ACHN (cell line): ENCODE data around the gene SLC6A1.

ENCODE experiments used
- DNase-seq: peaks from one replicate; pipeline ENCODE4 v3.0.0-alpha.2; 2015
- in situ Hi-C: cut with HindIII; loops from 2 replicates; pipeline ENCODE4 v1.10.0; 2017; ENCODE audit warnings: low sequenced_read_pairs, low pct_ligation_motif_present, low pct_unique_long_range_greater_than_20kb

The SLC6A1 gene

DNA sequence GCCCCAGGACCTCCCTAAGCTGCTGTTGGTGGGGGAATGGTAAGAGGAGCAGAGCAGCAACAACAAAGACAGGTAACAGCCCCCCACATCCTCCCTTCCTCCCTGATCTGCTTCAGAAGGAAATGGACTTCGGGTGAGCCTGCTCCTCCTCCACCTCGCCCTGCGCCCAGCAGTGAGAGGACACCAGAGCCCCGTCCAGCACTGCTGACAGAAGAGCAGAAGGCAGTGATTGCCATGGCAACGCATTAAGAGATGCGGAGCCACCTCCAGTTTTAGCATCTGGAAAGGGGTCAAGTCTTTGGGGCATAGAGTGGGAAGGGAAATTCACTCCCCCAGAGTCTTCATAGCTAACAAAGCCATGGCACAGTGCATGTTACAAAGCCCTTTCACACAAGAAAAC, 84.2 kb downstream of the SLC6A1 start:
- DNase-seq = no peak
- in situ Hi-C loops = no loop called here

DNA sequence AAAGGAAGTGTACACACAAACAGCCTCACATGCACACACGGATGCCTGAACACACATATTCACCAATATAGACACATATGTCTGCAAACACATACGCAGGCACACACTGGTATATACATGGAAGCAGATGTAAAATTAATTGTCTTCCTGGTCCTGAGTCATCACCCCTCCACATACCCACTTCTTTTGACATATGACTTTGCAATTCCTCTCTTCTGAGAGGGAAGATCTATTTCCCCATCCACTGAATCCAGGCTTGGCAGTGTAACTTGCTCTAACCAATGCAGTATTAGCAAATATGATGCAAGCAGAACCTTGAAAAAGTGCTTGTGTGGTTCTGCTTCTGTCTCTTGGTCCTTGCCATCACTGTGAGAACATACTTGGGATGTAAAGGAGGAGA, 84.9 kb downstream of the SLC6A1 start:
- in situ Hi-C loops = no loop called here

DNA sequence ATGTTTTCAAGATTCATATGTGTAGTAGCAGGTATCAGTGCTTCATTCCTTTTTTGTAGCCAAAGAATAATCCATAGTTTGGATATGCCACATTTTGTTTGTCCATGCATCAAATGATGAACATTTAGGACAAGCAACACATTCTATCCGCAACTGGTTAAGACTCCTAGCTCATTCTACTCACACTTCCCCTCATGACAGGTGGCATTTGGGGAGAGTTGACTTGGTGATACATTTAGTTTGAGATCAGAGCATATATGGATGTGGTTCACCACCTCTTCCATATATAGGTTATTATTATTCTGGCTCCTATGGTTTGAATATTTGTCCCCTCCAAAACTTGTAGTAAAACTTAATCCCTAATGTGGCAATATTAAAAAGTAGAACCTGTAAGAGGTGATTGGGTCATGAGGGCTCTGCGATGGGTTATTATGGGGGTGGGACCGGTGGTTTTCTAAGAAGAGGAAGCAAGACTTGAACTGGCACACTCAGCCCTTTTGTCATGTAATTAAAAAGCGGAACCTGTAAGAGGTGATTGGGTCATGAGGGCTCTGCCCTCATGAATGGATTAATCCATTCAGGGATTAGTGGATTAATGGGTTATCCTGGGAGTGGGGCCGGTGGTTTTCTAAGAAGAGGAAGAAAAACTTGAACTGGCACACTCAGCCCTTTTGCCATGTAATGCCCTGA, 86.4 kb downstream of the SLC6A1 start:
- in situ Hi-C loops = no loop called here
- no peak for DNase-seq

More for the DNA sequence above, 84.9 kb downstream of the SLC6A1 start:
- no peak for DNase-seq

DNA sequence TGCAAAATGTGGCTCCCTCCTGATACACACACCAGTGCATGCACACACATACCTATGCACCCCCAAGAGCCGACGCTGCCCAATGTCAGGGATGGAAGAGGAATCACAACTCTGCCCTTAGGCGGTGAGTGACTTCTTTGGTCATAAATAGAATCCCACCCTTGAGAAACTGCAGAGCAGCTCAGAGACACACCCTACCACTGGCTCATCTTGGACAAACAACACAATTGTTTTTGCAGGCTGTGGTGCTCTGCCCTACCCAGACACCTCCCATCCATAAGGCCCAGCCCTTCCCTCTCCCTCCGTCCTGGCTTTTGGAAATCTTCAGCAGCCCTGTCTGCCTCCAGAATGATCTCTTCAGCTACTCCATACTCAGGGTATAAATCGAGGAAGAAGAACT, 87.9 kb downstream of the SLC6A1 start:
- in situ Hi-C loops = no loop called here
- no peak for DNase-seq

DNA sequence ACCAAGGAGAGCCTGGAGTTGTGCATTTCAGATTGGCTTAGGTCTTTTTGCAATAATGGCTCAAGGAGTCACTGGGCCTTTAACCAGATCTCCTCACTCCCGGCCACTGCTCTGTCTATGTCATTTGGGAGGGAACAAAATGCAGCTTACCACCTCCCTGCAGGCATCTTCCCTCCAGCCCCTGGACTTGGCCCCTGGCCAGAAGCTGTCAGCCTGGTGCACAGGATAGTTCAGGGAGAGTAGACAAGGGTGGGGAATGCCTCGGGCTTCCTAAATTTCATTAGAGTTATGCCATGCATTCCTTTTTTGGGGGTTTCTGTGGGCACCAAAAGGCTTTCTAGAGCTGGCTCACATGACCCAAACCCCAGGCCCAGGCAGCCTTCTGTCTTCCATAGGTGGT, 91.5 kb downstream of the SLC6A1 start:
- in situ Hi-C loops = no loop called here
- DNase-seq = no peak

DNA sequence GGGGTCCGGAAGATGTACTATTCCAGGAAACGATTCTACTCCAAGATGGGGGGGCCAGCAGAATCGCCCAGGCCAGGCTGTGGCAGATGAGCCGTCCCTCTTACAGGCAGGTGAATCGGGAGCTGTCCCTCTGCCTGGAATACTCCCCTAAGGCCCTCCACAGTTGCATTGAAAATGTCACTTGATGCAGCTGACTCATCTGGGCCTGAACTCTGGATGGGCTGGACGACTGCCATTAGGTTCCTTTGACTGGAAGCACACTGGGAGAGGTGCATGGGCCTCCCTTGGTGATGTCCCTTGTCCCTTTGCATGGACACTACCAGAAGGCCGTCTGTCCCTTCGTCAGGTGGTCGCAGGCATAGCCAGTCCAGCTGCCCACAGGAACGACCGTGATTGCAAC, 92.1 kb downstream of the SLC6A1 start:
- DNase-seq = no peak
- in situ Hi-C loops = no loop called here

DNA sequence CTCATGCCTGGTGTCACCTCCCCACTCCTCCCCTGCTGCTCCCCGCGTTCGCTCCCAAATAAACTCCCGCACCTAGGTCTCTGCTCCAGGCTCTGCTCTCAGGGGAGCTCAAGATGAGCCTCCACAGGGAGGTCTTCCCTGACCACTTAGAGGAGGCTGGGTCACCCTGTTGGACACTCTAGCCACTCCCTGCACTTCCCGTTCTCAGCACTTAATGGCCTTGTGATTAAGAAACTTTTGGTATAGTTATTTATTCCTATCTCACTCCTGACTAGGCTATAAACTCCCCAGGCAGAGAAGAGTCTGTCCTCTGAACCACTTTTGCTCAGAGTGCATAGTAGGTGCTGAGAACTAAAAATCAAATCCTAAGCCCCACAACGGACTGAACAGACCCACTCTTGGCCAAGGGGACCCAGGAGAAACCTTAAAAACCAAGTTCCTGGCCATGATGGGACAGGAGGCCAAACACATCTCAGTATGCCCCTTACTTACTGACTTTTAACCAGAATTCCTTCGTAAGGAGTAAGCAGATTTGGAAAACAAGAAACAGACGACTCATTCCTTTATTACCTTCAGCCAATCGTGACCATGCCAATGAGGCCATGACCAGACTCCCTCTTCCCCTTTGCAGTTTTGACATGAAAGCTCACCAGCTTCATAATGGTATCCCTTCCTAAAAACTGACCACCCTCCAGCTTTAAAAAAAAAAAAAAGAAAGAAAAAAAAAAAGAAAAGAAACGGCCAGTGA, 92.7 kb downstream of the SLC6A1 start:
- DNase-seq = no peak
- in situ Hi-C loops = no loop called here

DNA sequence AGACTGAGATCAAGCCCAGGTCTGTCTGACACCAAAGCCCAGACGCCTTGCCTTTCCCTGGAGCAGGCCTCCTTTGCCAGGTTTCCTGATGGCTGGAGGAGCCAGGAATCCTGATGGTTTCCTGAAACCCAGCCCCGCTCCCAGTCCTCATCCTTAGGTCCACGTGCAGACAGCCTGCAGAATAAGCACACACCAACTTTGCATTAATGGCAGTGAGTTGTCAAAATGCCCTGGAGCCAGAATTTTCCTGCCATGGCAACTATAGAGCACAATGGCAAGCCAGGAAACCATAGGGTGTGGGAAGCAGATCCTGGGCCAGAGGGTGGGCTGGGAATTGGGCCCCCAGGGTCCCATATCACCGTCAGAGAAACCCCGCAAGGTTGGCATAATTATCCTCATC, 94.3 kb downstream of the SLC6A1 start:
- DNase-seq = no peak

DNA sequence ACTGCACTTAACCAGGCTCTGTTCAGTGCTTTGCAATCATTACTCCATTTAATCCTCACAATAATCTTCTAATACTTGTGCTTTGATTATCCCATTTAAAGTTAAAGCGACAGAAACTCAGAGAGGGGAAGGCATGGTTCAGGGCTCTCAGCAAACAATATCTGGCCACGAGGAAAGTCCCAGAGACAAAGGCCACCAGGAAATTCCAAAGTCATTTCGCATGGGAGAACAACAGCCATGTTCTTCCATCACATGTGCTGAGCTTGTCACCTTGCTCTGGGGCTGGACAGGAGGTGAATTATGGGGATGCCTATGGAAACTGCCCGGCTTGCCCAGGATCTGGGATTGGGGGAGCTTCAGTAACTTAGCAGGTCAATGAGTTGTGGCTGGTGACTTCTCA, 95.5 kb downstream of the SLC6A1 start:
- in situ Hi-C loops = no loop called here
- no peak for DNase-seq

More for the DNA sequence above, 94.3 kb downstream of the SLC6A1 start:
- in situ Hi-C loops = no loop called here

DNA sequence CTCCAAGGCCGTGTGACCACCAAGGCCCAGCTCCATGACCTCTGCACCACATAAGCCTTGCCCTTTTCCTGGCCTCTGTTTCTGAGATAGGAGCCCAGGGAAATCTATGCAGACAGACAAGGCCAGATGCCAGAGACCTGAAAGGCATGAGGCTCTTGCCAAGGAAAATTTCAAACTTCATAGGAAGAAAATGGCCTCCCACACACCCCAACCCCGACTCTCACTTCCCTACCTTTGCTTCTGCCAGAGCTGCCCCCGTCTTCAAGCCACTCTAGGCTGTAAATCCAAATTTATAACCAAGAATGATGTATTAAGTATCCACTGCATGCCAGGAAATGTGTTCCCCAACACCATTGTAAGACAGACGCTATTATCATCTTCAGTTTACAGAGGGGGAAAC, 96.3 kb downstream of the SLC6A1 start:
- in situ Hi-C loops = no loop called here

More for the DNA sequence above, 96.3 kb downstream of the SLC6A1 start:
- no peak for DNase-seq
